Activated T-helper 17 cell treated with anti-CD3 and anti-CD28 coated beads, Interleukin-2, amount 50 U/mL, for 72 hours (primary cell): Measurements from ENCODE around the gene ZNF738. TPM values are rescaled to one million over a fixed set of nuclear protein-coding genes. Genes with fewer than 3 reads are reported as not detected.

Experiments
- ATAC-seq: fragments of 150-1000 bp; cut with Tn5 transposase; replicated peaks from 2 replicates; pipeline ENCODE4 v1.10.0; 2021; ENCODE audit warnings: mild to moderate bottlenecking, moderate library complexity
- H3K27ac Mint-ChIP-seq: one replicate; pipeline ENCODE4 v1.8.0; 2022; ENCODE audit warnings: mixed read lengths
- H3K27me3 Mint-ChIP-seq: one replicate; pipeline ENCODE4 v1.8.0; 2022; ENCODE audit warnings: mixed read lengths
- H3K36me3 Mint-ChIP-seq: one replicate; pipeline ENCODE4 v1.8.0; 2022; ENCODE audit warnings: low read depth, mild to moderate bottlenecking, mixed read lengths
- H3K4me1 Mint-ChIP-seq: one replicate; pipeline ENCODE4 v1.8.0; 2022; ENCODE audit warnings: mixed read lengths
- H3K4me3 Mint-ChIP-seq: one replicate; pipeline ENCODE4 v1.8.0; 2022; ENCODE audit warnings: mild to moderate bottlenecking, mixed read lengths
- H3K9me3 Mint-ChIP-seq: one replicate; pipeline ENCODE4 v1.8.0; 2022; ENCODE audit warnings: mixed read lengths
- total RNA-seq, 2 donors: library from RNA; stranded (reverse); gene quantifications; one replicate each; pipeline ENCODE4 v1.2.3, GENCODE V29; 2022

Gene ZNF738
- total RNA-seq, 2 donors from 2014 or later, result 8.0 to 10.9 TPM

DNA sequence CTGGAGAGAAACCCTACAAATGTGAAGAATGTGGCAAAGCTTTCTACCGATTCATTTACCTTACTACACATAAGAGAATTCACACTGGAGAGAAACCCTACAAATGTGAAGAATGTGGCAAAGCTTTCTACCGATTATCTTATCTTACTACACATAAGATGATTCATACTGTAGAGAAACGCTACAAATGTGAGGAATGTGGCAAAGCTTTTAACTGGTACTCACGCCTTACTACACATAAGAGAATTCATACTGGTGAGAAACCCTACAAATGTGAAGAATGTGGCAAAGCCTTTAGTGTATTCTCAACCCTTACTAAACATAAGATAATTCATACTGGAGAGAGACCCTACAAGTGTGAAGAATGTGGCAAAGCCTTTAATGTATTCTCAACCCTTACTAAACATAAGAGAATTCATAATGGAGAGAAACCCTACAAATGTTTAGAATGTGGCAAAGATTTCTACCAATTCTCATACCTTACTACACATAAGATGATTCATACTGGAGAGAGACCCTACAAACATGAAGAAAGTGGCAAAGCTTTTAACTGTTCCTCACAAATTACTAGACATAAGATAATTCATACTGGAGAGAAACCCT, 25.3 kb downstream of the ZNF738 start:
- Mint-ChIP-seq H3K36me3 (peaks cover 46% of the 10 kb centered on the region), H3K27ac (no peak overlapping the region), H3K9me3 (peaks cover 32% of the 10 kb centered on the region), H3K27me3 (no peaks in the 10 kb centered on the region), H3K4me1 (no peaks in the 10 kb centered on the region), H3K4me3 (no peak overlapping the region)
- no peak for ATAC-seq

DNA sequence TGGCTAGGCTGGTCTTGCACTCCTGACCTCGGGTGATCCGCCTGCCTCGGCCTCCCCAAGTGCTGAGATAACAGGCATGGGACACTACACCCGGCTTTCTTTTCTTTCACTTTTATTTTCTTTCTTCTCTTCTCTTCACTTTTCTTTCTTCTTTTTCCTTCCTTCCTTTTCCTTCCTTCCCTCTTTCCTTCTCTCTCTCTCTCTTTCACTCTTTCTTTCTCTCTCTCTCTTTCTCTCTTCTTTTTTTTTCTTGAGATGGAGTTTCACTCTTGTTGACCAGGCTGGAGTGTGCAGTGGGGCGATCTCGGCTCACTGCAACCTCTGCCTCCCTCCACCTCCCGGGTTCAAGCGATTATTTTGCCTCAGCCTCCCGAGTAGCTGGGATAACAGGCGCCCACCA, 37.3 kb downstream of the ZNF738 start:
- Mint-ChIP-seq H3K27ac (no peak overlapping the region), H3K4me3 (peak overlapping the region; percentile 93), H3K4me1 (peaks cover 5% of the 10 kb centered on the region), H3K27me3 (no peaks in the 10 kb centered on the region), H3K36me3 (peaks cover 29% of the 10 kb centered on the region), H3K9me3 (peaks cover 5% of the 10 kb centered on the region)
- no peak for ATAC-seq

GRCh38 chr19:21396893-21397572, 38.2 kb downstream of the ZNF738 start, which contains the start of gene ZNF493:
ZNF493 (plus strand) TSS chr19:21397133; CDS start chr19:21397238, 105 bp downstream.
- Mint-ChIP-seq H3K36me3 (peaks cover 35% of the 10 kb centered on the region), H3K9me3 (peaks cover under 1% of the 10 kb centered on the region), H3K4me3 (peak within 1 kb of the TSS; percentile 93), H3K4me1 (peaks cover 5% of the 10 kb centered on the region), H3K27me3 (no peaks in the 10 kb centered on the region), H3K27ac (peak within 1 kb of the TSS; percentile 87)
- peak; percentile 100 for ATAC-seq

- Mint-ChIP-seq H3K36me3 (peaks cover 53% of the 10 kb centered on the region), H3K4me3 (peak overlapping the region; percentile 93), H3K27me3 (no peaks in the 10 kb centered on the region), H3K27ac (no peak overlapping the region), H3K4me1 (peaks cover 5% of the 10 kb centered on the region), H3K9me3 (no peaks in the 10 kb centered on the region)
- ATAC-seq, result no peak
Measured at GRCh38 chr19:21398851-21399250, 40.1 kb downstream of the ZNF738 start.

- H3K27me3 Mint-ChIP-seq, result no peaks in the 10 kb centered on the region
- H3K36me3 Mint-ChIP-seq, result peaks cover 87% of the 10 kb centered on the region
- H3K4me1 Mint-ChIP-seq, result peaks cover 5% of the 10 kb centered on the region
- no peaks in the 10 kb centered on the region for H3K9me3 Mint-ChIP-seq
- H3K4me3 Mint-ChIP-seq, result no peak overlapping the region
- ATAC-seq, result no peak
- H3K27ac Mint-ChIP-seq, result no peak overlapping the region
Measured at GRCh38 chr19:21402303-21402985, 43.6 kb downstream of the ZNF738 start.

GRCh38 chr19:21410166-21410565, 51.4 kb downstream of the ZNF738 start:
- H3K4me1 Mint-ChIP-seq, result no peaks in the 10 kb centered on the region
- H3K27ac Mint-ChIP-seq, result no peak overlapping the region
- peaks cover 100% of the 10 kb centered on the region for H3K36me3 Mint-ChIP-seq
- H3K27me3 Mint-ChIP-seq, result no peaks in the 10 kb centered on the region
- H3K9me3 Mint-ChIP-seq, result peaks cover 12% of the 10 kb centered on the region
- ATAC-seq, result no peak
- H3K4me3 Mint-ChIP-seq, result no peak overlapping the region

DNA sequence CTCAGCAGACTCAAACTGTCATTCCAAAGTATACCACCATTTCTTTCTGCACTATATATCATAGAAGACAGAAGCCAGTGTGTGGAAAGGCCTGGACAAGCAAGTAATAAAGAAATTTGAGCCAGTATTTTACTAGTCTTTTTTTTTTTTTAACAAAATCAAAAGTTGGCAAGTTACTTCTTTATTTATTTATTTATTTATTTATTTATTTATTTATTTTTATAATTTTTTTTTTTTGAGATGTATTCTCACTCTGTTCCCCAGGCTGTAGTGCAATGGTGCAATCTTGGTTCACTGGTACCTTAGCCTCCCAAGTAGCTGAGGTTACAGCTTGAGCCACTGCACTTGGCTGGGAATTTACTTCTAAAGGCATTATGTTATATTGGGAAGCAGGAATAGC, 63.4 kb downstream of the ZNF738 start:
- no peak for ATAC-seq
- Mint-ChIP-seq H3K27ac (no peak overlapping the region), H3K4me3 (no peak overlapping the region), H3K9me3 (peaks cover 43% of the 10 kb centered on the region), H3K27me3 (no peaks in the 10 kb centered on the region), H3K4me1 (no peaks in the 10 kb centered on the region), H3K36me3 (peaks cover 43% of the 10 kb centered on the region)

- H3K36me3 Mint-ChIP-seq, result peaks cover 32% of the 10 kb centered on the region
- ATAC-seq, result no peak
- H3K4me1 Mint-ChIP-seq, result no peaks in the 10 kb centered on the region
- peaks cover 37% of the 10 kb centered on the region for H3K9me3 Mint-ChIP-seq
- H3K27me3 Mint-ChIP-seq, result no peaks in the 10 kb centered on the region
- H3K4me3 Mint-ChIP-seq, result no peak overlapping the region
- no peak overlapping the region for H3K27ac Mint-ChIP-seq
Measured at GRCh38 chr19:21423057-21424041, 64.5 kb downstream of the ZNF738 start.

Other genes with a start within 250 kb of the ZNF738 start
- 10 to 100 TPM; 20.9 to 24.5 TPM for gene ZNF431, start 217.0 kb upstream of the ZNF738 start, total RNA-seq
- gene ZNF708, start 29.6 kb upstream of the ZNF738 start, total RNA-seq, result 10 to 100 TPM in 1 of 2 donors, 1 to 10 TPM in 1; 8.9 to 11.8 TPM
- gene ZNF493, start 38.1 kb downstream of the ZNF738 start, total RNA-seq, result 10 to 100 TPM; 10.4 to 17.0 TPM
- 10 to 100 TPM in 1 of 2 donors, 1 to 10 TPM in 1; 6.2 to 15.5 TPM for gene ZNF429, start 146.6 kb downstream of the ZNF738 start, total RNA-seq